ENCODE measurements around the gene MPZL2.

The MPZL2 gene

DNA sequence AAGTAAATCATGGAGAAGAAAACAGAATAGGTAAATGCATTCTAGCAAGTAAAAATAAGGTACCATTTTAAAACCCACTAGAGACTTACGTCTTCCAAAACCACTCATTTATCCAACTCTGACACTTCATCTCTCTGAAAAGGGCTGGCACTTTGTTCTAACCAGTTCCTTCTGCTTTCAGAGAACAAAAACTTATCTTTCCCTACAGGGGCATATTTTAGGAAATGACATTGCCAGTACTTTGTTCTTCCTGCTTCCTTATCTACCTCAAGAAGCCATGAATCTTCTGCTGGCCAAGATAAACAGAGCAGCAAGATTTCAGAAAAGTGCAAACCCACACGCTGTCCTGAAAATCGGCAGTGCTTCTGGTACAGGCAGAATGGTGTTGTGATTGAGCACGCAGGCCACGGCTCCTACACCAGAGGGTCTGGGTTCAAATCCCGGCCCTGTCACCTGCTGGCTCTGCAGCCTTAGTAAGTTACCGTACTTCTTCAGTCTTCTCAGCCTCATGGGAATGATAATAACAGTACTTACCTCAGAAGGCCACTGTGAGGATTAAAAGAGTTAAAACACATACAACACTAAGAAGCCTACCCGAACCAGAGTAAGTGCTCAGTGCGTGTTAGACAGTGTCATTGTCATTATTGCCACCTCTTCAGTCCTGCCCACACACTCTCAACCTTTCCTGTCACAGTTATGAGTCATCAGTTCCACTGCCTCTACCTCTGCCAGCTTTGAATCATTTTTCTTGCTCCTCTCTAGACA, 22.9 kb downstream of the MPZL2 start:
- Histone ChIP-seq H3K27me3 (replicated peaks; ENCODE audit: control insufficient read depth, insufficient read depth, low read length) (peaks cover 15% of the 10 kb centered on the region), H3K4me3 (ENCODE audit: low read length) (no peak overlapping the region), H3K9me3 (ENCODE audit: control insufficient read depth, low read length) (no peaks in the 10 kb centered on the region), H3K4me1 (ENCODE audit: control insufficient read depth, insufficient read depth, low read length) (peaks cover 11% of the 10 kb centered on the region), H3K9ac (ENCODE audit: low read length) (no peak overlapping the region), H3K36me3 (ENCODE audit: control insufficient read depth, insufficient read depth, low read length, severe bottlenecking) (no peaks in the 10 kb centered on the region)
- DNase-seq (ENCODE audit: low read depth), result peak; percentile 6

DNA sequence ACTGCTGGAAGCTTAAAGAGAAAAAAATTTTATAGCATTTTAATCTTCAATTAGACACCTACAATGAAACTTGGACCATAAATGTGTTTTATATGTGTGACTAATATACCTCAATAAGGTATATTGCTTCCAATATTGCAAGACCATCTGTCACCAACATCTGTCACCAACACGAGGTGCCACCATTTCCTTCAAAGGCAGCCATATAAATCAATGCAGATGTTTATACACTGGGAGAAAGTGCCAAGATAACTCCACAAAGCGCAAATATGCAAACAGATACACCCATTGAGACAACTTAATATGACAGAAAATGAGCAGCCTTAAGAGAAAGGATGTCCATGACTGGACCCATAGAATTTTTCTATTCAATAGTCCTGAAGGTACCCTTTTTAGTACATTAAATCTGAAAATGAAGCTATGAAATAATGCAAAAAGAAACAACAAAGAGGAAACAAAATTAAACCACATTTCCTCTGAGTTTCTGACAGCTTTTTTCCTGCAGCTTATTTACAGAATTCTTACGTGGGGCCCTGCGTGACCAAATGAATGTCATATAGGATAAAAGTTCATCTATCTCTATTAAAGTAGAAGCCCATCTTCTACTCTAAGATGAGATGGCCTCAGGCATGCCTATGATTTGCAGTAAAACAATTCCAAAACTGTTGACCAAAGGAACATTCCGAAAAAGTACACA, 24.4 kb downstream of the MPZL2 start:
- no peak overlapping the region for H3K4me3 ChIP-seq (ENCODE audit: low read length)
- no peak for DNase-seq (ENCODE audit: low read depth)
- H3K4me1 ChIP-seq (ENCODE audit: control insufficient read depth, insufficient read depth, low read length), result peaks cover 11% of the 10 kb centered on the region
- H3K9me3 ChIP-seq (ENCODE audit: control insufficient read depth, low read length), result no peaks in the 10 kb centered on the region
- H3K36me3 ChIP-seq (ENCODE audit: control insufficient read depth, insufficient read depth, low read length, severe bottlenecking), result no peaks in the 10 kb centered on the region
- H3K27me3 ChIP-seq (replicated peaks; ENCODE audit: control insufficient read depth, insufficient read depth, low read length), result peaks cover 27% of the 10 kb centered on the region
- H3K9ac ChIP-seq (ENCODE audit: low read length), result no peak overlapping the region

GRCh38 chr11:118238929-118239328, 25.2 kb downstream of the MPZL2 start:
- H3K36me3 ChIP-seq (ENCODE audit: control insufficient read depth, insufficient read depth, low read length, severe bottlenecking), result no peaks in the 10 kb centered on the region
- peaks cover 29% of the 10 kb centered on the region for H3K27me3 ChIP-seq (replicated peaks; ENCODE audit: control insufficient read depth, insufficient read depth, low read length)
- H3K9me3 ChIP-seq (ENCODE audit: control insufficient read depth, low read length), result no peaks in the 10 kb centered on the region
- H3K4me1 ChIP-seq (ENCODE audit: control insufficient read depth, insufficient read depth, low read length), result peaks cover 11% of the 10 kb centered on the region
- H3K9ac ChIP-seq (ENCODE audit: low read length), result no peak overlapping the region
- H3K4me3 ChIP-seq (ENCODE audit: low read length), result no peak overlapping the region
- no peak for DNase-seq (ENCODE audit: low read depth)

DNA sequence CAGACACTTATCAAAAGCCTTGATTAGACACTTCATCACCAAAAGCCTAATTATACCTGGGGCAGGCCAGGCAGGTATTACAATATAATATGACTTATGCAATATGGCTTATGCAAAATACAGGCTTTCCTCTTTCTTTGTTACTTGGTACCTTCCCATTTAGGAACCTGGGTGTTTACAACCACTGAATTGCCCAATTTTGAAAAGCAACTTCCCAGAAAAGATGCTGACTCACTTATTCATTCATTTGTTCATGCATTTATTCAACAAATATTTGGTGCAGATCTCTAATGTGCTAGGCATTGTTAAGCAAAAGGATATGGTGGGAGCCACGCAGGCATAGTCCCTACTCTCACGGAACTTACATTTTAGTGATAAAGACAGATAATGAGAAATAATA, 25.7 kb downstream of the MPZL2 start:
- no peak overlapping the region for H3K4me3 ChIP-seq (ENCODE audit: low read length)
- H3K9me3 ChIP-seq (ENCODE audit: control insufficient read depth, low read length), result no peaks in the 10 kb centered on the region
- no peak overlapping the region for H3K9ac ChIP-seq (ENCODE audit: low read length)
- H3K36me3 ChIP-seq (ENCODE audit: control insufficient read depth, insufficient read depth, low read length, severe bottlenecking), result no peaks in the 10 kb centered on the region
- peaks cover 26% of the 10 kb centered on the region for H3K27me3 ChIP-seq (replicated peaks; ENCODE audit: control insufficient read depth, insufficient read depth, low read length)
- no peak for DNase-seq (ENCODE audit: low read depth)
- peaks cover 11% of the 10 kb centered on the region for H3K4me1 ChIP-seq (ENCODE audit: control insufficient read depth, insufficient read depth, low read length)

DNA sequence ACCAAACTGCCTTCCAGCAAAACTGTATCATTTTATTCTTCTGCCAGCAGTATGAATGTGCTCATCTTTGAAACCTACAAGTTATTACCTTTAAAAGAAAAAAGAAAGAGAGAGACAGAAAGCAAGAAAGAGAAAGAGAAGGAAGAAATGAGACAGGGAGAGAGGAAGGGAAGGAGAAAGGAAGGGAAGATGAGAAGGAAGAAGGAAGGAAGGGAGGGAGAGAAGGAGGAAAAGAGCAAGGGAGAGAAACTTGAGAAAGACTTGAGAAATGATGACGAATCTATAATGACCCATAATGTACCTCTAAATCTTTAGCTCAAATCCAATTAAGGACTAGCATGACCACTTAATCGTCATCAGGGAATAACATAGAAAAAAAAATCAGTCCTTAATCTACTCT, 27.9 kb downstream of the MPZL2 start:
- no peaks in the 10 kb centered on the region for H3K9me3 ChIP-seq (ENCODE audit: control insufficient read depth, low read length)
- no peaks in the 10 kb centered on the region for H3K36me3 ChIP-seq (ENCODE audit: control insufficient read depth, insufficient read depth, low read length, severe bottlenecking)
- H3K4me3 ChIP-seq (ENCODE audit: low read length), result no peak overlapping the region
- no peak for DNase-seq (ENCODE audit: low read depth)
- peaks cover 4% of the 10 kb centered on the region for H3K4me1 ChIP-seq (ENCODE audit: control insufficient read depth, insufficient read depth, low read length)
- peaks cover 26% of the 10 kb centered on the region for H3K27me3 ChIP-seq (replicated peaks; ENCODE audit: control insufficient read depth, insufficient read depth, low read length)
- H3K9ac ChIP-seq (ENCODE audit: low read length), result no peak overlapping the region

DNA sequence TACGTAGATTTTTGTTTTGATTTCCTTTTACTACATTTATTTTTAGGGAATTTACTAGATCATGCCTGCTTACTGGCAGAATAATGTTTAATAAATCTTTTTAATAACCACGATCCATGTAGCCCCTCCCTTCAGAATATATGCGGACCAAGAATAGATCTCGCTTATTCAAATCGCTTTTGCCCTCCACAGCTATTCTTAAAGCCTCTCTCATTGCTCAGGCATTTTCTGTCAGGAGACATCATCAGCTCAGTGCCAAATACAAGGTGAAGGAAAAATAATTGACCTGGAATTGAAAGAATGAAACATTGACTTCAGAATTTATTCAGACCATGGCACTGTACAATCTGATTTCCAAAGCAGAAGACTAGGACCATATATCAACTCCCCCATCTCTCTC, 29.3 kb downstream of the MPZL2 start:
- no peaks in the 10 kb centered on the region for H3K9me3 ChIP-seq (ENCODE audit: control insufficient read depth, low read length)
- H3K9ac ChIP-seq (ENCODE audit: low read length), result no peak overlapping the region
- H3K27me3 ChIP-seq (replicated peaks; ENCODE audit: control insufficient read depth, insufficient read depth, low read length), result peaks cover 26% of the 10 kb centered on the region
- H3K4me3 ChIP-seq (ENCODE audit: low read length), result no peak overlapping the region
- no peak for DNase-seq (ENCODE audit: low read depth)
- no peaks in the 10 kb centered on the region for H3K36me3 ChIP-seq (ENCODE audit: control insufficient read depth, insufficient read depth, low read length, severe bottlenecking)
- no peaks in the 10 kb centered on the region for H3K4me1 ChIP-seq (ENCODE audit: control insufficient read depth, insufficient read depth, low read length)

GRCh38 chr11:118233850-118234249, 30.2 kb downstream of the MPZL2 start:
- no peaks in the 10 kb centered on the region for H3K9me3 ChIP-seq (ENCODE audit: control insufficient read depth, low read length)
- H3K4me1 ChIP-seq (ENCODE audit: control insufficient read depth, insufficient read depth, low read length), result no peaks in the 10 kb centered on the region
- peaks cover 26% of the 10 kb centered on the region for H3K27me3 ChIP-seq (replicated peaks; ENCODE audit: control insufficient read depth, insufficient read depth, low read length)
- H3K36me3 ChIP-seq (ENCODE audit: control insufficient read depth, insufficient read depth, low read length, severe bottlenecking), result no peaks in the 10 kb centered on the region
- no peak overlapping the region for H3K9ac ChIP-seq (ENCODE audit: low read length)
- H3K4me3 ChIP-seq (ENCODE audit: low read length), result no peak overlapping the region
- no peak for DNase-seq (ENCODE audit: low read depth)

- Histone ChIP-seq H3K9ac (ENCODE audit: low read length) (no peak overlapping the region), H3K4me3 (ENCODE audit: low read length) (no peak overlapping the region), H3K9me3 (ENCODE audit: control insufficient read depth, low read length) (no peaks in the 10 kb centered on the region), H3K27me3 (replicated peaks; ENCODE audit: control insufficient read depth, insufficient read depth, low read length) (peaks cover 26% of the 10 kb centered on the region), H3K36me3 (ENCODE audit: control insufficient read depth, insufficient read depth, low read length, severe bottlenecking) (no peaks in the 10 kb centered on the region), H3K4me1 (ENCODE audit: control insufficient read depth, insufficient read depth, low read length) (no peaks in the 10 kb centered on the region)
- DNase-seq (ENCODE audit: low read depth), result no peak
These were observed 30.7 kb downstream of the MPZL2 start for GRCh38 chr11:118233377-118233776.

- Histone ChIP-seq H3K4me3 (ENCODE audit: low read length) (no peak overlapping the region), H3K27me3 (replicated peaks; ENCODE audit: control insufficient read depth, insufficient read depth, low read length) (peaks cover 26% of the 10 kb centered on the region), H3K4me1 (ENCODE audit: control insufficient read depth, insufficient read depth, low read length) (no peaks in the 10 kb centered on the region), H3K9me3 (ENCODE audit: control insufficient read depth, low read length) (no peaks in the 10 kb centered on the region), H3K36me3 (ENCODE audit: control insufficient read depth, insufficient read depth, low read length, severe bottlenecking) (no peaks in the 10 kb centered on the region), H3K9ac (ENCODE audit: low read length) (no peak overlapping the region)
- no peak for DNase-seq (ENCODE audit: low read depth)
These were observed 31.4 kb downstream of the MPZL2 start for GRCh38 chr11:118232659-118233058.

DNA sequence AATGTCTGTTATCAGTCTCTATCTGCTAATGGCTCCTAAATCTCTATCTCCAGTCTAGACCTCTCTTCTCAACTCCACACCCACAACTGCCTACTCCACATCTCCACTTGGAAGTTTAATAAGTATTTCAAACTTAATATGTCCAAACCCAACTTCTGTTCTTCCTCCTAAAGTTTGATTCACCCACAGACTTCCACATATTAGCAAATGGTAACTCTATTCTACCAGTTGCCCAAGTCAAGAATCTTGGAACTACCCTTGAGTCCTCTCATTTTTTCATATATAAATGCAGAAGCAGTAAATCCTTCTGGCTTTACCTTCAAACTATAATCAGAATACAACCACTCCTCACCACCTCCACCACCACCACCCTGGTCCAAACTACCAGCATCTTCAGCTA, 32.6 kb downstream of the MPZL2 start:
- DNase-seq (ENCODE audit: low read depth), result no peak
- Histone ChIP-seq H3K9me3 (ENCODE audit: control insufficient read depth, low read length) (no peaks in the 10 kb centered on the region), H3K9ac (ENCODE audit: low read length) (no peak overlapping the region), H3K36me3 (ENCODE audit: control insufficient read depth, insufficient read depth, low read length, severe bottlenecking) (no peaks in the 10 kb centered on the region), H3K4me3 (ENCODE audit: low read length) (no peak overlapping the region), H3K27me3 (replicated peaks; ENCODE audit: control insufficient read depth, insufficient read depth, low read length) (peaks cover 22% of the 10 kb centered on the region), H3K4me1 (ENCODE audit: control insufficient read depth, insufficient read depth, low read length) (peaks cover 5% of the 10 kb centered on the region)

DNA sequence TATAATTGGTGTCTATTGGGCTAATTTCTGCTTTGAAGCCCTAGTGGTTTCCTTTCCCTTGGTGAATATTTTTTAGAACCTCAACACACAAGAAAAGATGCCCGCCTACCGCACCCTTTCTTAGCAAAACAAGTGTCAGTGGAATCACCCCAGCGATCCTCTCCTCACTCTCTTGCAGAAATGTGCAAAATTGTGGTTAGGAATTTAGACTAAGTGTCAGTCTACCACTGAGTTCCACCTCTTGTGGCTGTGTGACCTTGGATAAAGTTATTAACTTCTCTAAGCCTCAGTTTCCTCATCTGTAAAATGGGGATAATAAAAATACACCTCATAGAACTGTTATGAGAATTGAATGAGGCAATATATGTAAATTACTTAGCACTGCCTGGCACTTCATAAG, 34.0 kb downstream of the MPZL2 start:
- Histone ChIP-seq H3K36me3 (ENCODE audit: control insufficient read depth, insufficient read depth, low read length, severe bottlenecking) (no peaks in the 10 kb centered on the region), H3K9ac (ENCODE audit: low read length) (no peak overlapping the region), H3K9me3 (ENCODE audit: control insufficient read depth, low read length) (no peaks in the 10 kb centered on the region), H3K4me3 (ENCODE audit: low read length) (no peak overlapping the region), H3K27me3 (replicated peaks; ENCODE audit: control insufficient read depth, insufficient read depth, low read length) (peaks cover 10% of the 10 kb centered on the region), H3K4me1 (ENCODE audit: control insufficient read depth, insufficient read depth, low read length) (peaks cover 6% of the 10 kb centered on the region)
- no peak for DNase-seq (ENCODE audit: low read depth)

Measured in adipocyte (in vitro differentiated cells).